Lower lobe of right lung (tissue), 2 donors: Measurements from ENCODE around the gene TBXAS1. TPM values are rescaled to one million over a fixed set of nuclear protein-coding genes. Genes with fewer than 3 reads are reported as not detected.

Experiments
- ATAC-seq, 2 donors: fragments of 200-7000 bp; cut with Tn5 transposase; one replicate each; pipeline ENCODE4 v1.9.1; 2020 to 2022; ENCODE audit warnings: mild to moderate bottlenecking in 2 of 2, moderate library complexity in 2 of 2
- DNase-seq: peaks from one replicate; pipeline ENCODE4 v3.0.0-alpha.2; 2020
- H3K27ac ChIP-seq: fragments of 200-600 bp; one replicate; pipeline ENCODE4 v1.8.0; 2022
- H3K27me3 ChIP-seq: fragments of 200-600 bp; one replicate; pipeline ENCODE4 v1.8.0; 2022; ENCODE audit warnings: low read depth
- H3K36me3 ChIP-seq: fragments of 200-600 bp; one replicate; pipeline ENCODE4 v1.8.0; 2022; ENCODE audit warnings: mild to moderate bottlenecking
- H3K4me1 ChIP-seq: fragments of 200-600 bp; one replicate; pipeline ENCODE4 v1.8.0; 2022
- H3K4me3 ChIP-seq: fragments of 200-600 bp; one replicate; pipeline ENCODE4 v1.8.0; 2022; ENCODE audit warnings: mild to moderate bottlenecking
- H3K9me3 ChIP-seq: fragments of 200-600 bp; one replicate; pipeline ENCODE4 v1.8.0; 2022
- intact Hi-C: fragments of 100-400 bp; cut with DNase I; formaldehyde crosslinking; loops from one replicate; pipeline ENCODE4 v1.11.0; 2022
- total RNA-seq: library from RNA; stranded (reverse); fragmentation: NEBNext Ultra II Directional; extraction: Animal tissue kit (Norgen Biotek cat#: 25700); gene quantifications from one replicate; pipeline ENCODE4 v1.2.1, GENCODE V29; 2021
- TF ChIP-seq, protein P1 (sequence below): fragments of 200-600 bp; IDR thresholded peaks from one replicate; pipeline ENCODE4 v1.8.0; 2022; ENCODE audit warnings: antibody characterized with exemption, mild to moderate bottlenecking
- donor health status: DM: no; HTN: yes; CAD: no; lungs with severe emphysema.

Gene TBXAS1
- total RNA-seq, 1 donor from 2014 or later, result 92.6 TPM

DNA sequence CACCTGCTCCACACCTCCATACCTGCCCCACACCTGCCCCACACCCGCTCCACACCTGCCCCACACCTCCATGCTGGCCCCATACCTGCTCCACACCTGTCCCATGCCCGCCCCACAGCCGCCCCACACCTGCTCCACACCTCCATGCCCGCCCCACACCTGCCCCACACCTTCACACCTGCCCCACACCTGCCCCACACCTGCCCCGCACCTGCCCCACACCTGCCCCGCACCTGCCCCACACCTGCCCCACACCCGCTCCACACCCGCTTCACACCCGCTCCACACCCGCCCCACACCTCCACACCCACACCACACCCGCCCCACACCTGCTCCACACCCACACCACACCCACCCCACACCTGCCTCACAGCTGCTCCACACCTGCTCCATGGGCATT, 180.7 kb downstream of the TBXAS1 start:
- DNase-seq, result no peak
- ATAC-seq, result peak in 1 of 2 donors; percentile 28
- intact Hi-C loops, result loop anchor here (10.0 kb wide), 3 partner anchors 235 to 395 kb away; partner anchors contain the start of gene HIPK2

DNA sequence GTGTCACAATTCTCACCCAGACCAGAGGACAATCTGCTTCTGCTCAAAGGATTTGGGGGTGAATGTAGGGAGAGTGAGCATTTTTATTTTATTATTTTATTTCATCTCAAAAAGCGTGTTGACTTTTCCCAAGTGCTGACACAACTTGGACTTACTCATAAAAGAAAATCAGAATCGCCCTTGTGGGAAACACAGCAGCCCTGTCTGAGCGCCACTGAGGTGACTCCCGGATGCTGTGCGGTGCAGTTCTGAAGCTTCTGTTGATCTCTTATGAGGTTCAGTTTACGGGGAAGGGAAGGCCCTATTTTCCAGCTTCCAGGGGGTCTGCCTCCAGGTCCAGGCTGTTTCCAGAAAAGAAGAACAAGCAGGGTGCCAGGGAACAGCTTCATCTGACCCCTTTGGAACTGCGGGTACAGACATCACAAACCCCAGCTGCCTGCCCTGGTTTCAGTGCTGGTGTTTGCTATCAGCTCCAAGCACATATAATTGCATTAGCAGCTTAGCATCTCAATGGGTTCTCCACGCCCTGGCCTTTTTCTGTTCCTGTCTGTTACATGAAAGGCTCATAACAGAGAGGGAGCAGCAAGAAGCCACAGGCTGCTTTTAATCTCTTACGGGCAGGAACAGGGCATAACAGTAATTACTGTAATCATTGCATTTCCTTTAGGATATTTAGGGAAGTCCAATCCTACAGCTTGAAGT, 181.3 kb downstream of the TBXAS1 start:
- ATAC-seq (no peak), DNase-seq (no peak)
- no peaks in the 10 kb centered on the region for H3K27me3 ChIP-seq
- peaks cover 10% of the 10 kb centered on the region for H3K36me3 ChIP-seq
- no peaks in the 10 kb centered on the region for H3K4me1 ChIP-seq
- TF ChIP-seq, protein P1, sequence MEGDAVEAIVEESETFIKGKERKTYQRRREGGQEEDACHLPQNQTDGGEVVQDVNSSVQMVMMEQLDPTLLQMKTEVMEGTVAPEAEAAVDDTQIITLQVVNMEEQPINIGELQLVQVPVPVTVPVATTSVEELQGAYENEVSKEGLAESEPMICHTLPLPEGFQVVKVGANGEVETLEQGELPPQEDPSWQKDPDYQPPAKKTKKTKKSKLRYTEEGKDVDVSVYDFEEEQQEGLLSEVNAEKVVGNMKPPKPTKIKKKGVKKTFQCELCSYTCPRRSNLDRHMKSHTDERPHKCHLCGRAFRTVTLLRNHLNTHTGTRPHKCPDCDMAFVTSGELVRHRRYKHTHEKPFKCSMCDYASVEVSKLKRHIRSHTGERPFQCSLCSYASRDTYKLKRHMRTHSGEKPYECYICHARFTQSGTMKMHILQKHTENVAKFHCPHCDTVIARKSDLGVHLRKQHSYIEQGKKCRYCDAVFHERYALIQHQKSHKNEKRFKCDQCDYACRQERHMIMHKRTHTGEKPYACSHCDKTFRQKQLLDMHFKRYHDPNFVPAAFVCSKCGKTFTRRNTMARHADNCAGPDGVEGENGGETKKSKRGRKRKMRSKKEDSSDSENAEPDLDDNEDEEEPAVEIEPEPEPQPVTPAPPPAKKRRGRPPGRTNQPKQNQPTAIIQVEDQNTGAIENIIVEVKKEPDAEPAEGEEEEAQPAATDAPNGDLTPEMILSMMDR, result no peak
- intact Hi-C loops, result no loop called here
- H3K4me3 ChIP-seq, result no peak overlapping the region
- no peak overlapping the region for H3K27ac ChIP-seq
- H3K9me3 ChIP-seq, result no peaks in the 10 kb centered on the region

More for the DNA sequence above, 180.7 kb downstream of the TBXAS1 start:
- no peaks in the 10 kb centered on the region for H3K27me3 ChIP-seq
- H3K4me1 ChIP-seq, result no peaks in the 10 kb centered on the region
- no peak overlapping the region for H3K4me3 ChIP-seq
- H3K27ac ChIP-seq, result no peak overlapping the region
- H3K9me3 ChIP-seq, result no peaks in the 10 kb centered on the region
- peaks cover 10% of the 10 kb centered on the region for H3K36me3 ChIP-seq
- TF ChIP-seq, protein P1, result no peak

DNA sequence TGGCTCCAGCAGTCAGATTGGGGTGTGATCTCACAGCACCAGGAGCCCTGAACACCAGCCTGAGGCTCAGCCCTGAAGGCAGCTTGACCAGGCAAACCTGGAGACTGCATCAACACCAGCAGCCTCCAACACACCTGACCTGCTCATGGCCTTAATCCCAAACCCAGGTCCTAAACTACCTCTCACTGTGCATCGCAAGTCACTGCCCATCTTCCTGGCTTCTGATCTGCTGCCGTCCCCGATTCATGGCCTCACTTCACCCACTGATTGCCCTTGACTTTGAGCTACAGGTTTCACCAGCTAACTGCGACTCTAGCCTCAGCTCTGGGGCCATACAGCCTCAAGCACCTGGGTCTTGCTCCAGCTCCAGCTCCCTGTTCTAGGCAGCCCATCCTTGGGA, 184.6 kb downstream of the TBXAS1 start:
- H3K9me3 ChIP-seq, result no peaks in the 10 kb centered on the region
- TF ChIP-seq, protein P1, result no peak
- ATAC-seq (no peak), DNase-seq (no peak)
- H3K27ac ChIP-seq, result no peak overlapping the region
- intact Hi-C loops, result no loop called here
- no peaks in the 10 kb centered on the region for H3K4me1 ChIP-seq
- no peak overlapping the region for H3K4me3 ChIP-seq
- H3K36me3 ChIP-seq, result peaks cover 10% of the 10 kb centered on the region
- no peaks in the 10 kb centered on the region for H3K27me3 ChIP-seq

DNA sequence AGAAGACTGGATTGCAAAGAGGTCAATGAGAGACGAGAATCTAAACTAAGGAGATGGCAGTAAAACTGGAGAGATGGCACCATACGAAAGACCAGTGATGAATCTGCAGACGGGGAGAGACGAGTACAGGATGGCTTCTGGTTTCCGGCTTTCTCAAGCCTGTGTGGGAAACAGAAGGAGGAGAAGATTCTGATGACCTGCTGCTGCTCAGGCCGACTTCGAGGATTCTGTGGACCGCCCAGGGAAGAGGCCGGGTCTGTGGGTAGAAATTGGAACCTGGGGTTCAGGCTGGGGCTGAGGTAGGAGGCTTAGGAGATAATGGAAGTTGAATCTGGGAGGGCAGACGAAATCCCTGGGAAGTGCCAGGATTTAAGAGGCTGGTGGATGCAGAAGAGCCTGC, 185.1 kb downstream of the TBXAS1 start:
- H3K27me3 ChIP-seq, result no peaks in the 10 kb centered on the region
- H3K4me3 ChIP-seq, result no peak overlapping the region
- intact Hi-C loops, result no loop called here
- H3K27ac ChIP-seq, result no peak overlapping the region
- no peaks in the 10 kb centered on the region for H3K9me3 ChIP-seq
- H3K36me3 ChIP-seq, result peaks cover 10% of the 10 kb centered on the region
- DNase-seq (no peak), ATAC-seq (no peak)
- H3K4me1 ChIP-seq, result no peaks in the 10 kb centered on the region
- TF ChIP-seq, protein P1, result no peak

DNA sequence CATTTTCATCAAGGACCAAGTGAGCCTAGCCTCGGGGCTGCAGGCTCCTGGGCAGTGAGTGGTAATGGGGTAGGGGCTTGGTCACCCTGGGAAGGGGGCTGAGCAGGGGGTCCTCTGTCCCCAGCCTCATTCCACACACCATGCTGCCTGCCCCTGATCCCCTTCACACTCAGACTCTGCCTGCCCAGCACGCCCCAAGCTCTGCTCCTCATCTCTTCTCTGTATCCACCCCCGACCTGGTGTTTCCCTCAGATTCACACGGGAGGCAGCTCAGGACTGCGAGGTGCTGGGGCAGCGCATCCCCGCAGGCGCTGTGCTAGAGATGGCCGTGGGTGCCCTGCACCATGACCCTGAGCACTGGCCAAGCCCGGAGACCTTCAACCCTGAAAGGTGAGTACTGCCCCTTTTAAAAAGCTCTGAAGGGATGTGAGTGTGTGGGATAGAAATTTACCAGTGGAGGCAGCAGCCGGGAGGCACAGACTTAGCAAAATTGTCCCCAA, 186.5 kb downstream of the TBXAS1 start:
- DNase-seq (no peak), ATAC-seq (peak in 1 of 2 donors; percentile 22)

More for the DNA sequence above, 186.5 kb downstream of the TBXAS1 start:
- H3K4me3 ChIP-seq, result no peak overlapping the region
- H3K36me3 ChIP-seq, result peaks cover 6% of the 10 kb centered on the region
- TF ChIP-seq, protein P1, result no peak
- intact Hi-C loops, result no loop called here
- no peaks in the 10 kb centered on the region for H3K27me3 ChIP-seq
- no peaks in the 10 kb centered on the region for H3K9me3 ChIP-seq
- no peak overlapping the region for H3K27ac ChIP-seq
- H3K4me1 ChIP-seq, result no peaks in the 10 kb centered on the region
